OCI-LY1 (cell line): ENCODE data around the gene KLF11.

Experiments used
- CTCF ChIP-seq: fragments of 200-600 bp; sonication (generic), shearing (Covaris generic); IDR thresholded peaks from 2 replicates; pipeline ENCODE4 v1.5.1; 2017; ENCODE audit warnings: mild to moderate bottlenecking, antibody characterized with exemption, low read length, moderate library complexity, mixed read lengths
- EZH2 ChIP-seq: fragments of 200-600 bp; sonication (generic), shearing (Covaris generic); IDR thresholded peaks from 2 replicates; pipeline ENCODE4 v1.8.0; 2017; ENCODE audit warnings: borderline replicate concordance, mixed run types, mild to moderate bottlenecking, antibody characterized with exemption, low read length, moderate library complexity, mixed read lengths

- TF ChIP-seq CTCF (no peak), EZH2 (no peak)
Measured at GRCh38 chr2:10046931-10047330, 3.6 kb downstream of the KLF11 start.
